ENCODE measurements around the gene SULT1A2. TPM values are rescaled to one million over a fixed set of nuclear protein-coding genes. Genes with fewer than 3 reads are reported as not detected.
"Not testable (repeated sequence)": the region's sequence is repeated elsewhere in the genome, so short reads cannot be mapped to it uniquely, and the experiment has no call there.

SULT1A2 gene
- total RNA-seq, 2 experiments from 2014 or later = 0.29 to 0.40 TPM

- Mint-ChIP-seq H3K9me3 (no peaks in the 10 kb centered on the region), H3K27me3 (ENCODE audit: low read depth) (no peaks in the 10 kb centered on the region), H3K4me1 (ENCODE audit: low read depth) (peaks cover 8% of the 10 kb centered on the region), H3K27ac (no peak overlapping the region), H3K36me3 (ENCODE audit: low read depth) (peaks cover 1% of the 10 kb centered on the region), H3K4me3 (no peak overlapping the region)
- intact Hi-C loops (cut with micrococcal nuclease) = no loop called here
- CTCF ChIA-PET = no interaction called here
- DNase-seq = no peak
These were observed 22.8 kb downstream of the SULT1A2 start for GRCh38 chr16:28573738-28574718.

GRCh38 chr16:28572696-28573510 lies 23.9 kb downstream of the SULT1A2 start:
- Mint-ChIP-seq H3K4me1 (ENCODE audit: low read depth) (peaks cover 8% of the 10 kb centered on the region), H3K9me3 (no peaks in the 10 kb centered on the region), H3K4me3 (no peak overlapping the region), H3K27ac (no peak overlapping the region), H3K27me3 (ENCODE audit: low read depth) (no peaks in the 10 kb centered on the region), H3K36me3 (ENCODE audit: low read depth) (peaks cover 1% of the 10 kb centered on the region)
- CTCF ChIA-PET = no interaction called here
- intact Hi-C loops (cut with micrococcal nuclease) = no loop called here
- no peak for DNase-seq

GRCh38 chr16:28569968-28570752 lies 26.7 kb downstream of the SULT1A2 start:
- no peak overlapping the region for H3K27ac Mint-ChIP-seq
- CTCF ChIA-PET = no interaction called here

GRCh38 chr16:28569021-28569420 lies 27.8 kb downstream of the SULT1A2 start:
- H3K36me3 Mint-ChIP-seq (ENCODE audit: low read depth) = peaks cover 19% of the 10 kb centered on the region
- peaks cover 13% of the 10 kb centered on the region for H3K4me1 Mint-ChIP-seq (ENCODE audit: low read depth)
- H3K9me3 Mint-ChIP-seq = peaks cover 8% of the 10 kb centered on the region
- DNase-seq = no peak
- H3K4me3 Mint-ChIP-seq = no peak overlapping the region
- intact Hi-C loops (cut with micrococcal nuclease) = no loop called here
- H3K27me3 Mint-ChIP-seq (ENCODE audit: low read depth) = no peaks in the 10 kb centered on the region
- H3K27ac Mint-ChIP-seq = no peak overlapping the region
- CTCF ChIA-PET = no interaction called here

More at GRCh38 chr16:28569968-28570752, 26.7 kb downstream of the SULT1A2 start:
- intact Hi-C loops (cut with micrococcal nuclease) = no loop called here
- Mint-ChIP-seq H3K4me1 (ENCODE audit: low read depth) (peaks cover 13% of the 10 kb centered on the region), H3K36me3 (ENCODE audit: low read depth) (peaks cover 17% of the 10 kb centered on the region), H3K27me3 (ENCODE audit: low read depth) (no peaks in the 10 kb centered on the region), H3K9me3 (peaks cover 8% of the 10 kb centered on the region), H3K4me3 (no peak overlapping the region)
- no peak for DNase-seq

- intact Hi-C loops (cut with micrococcal nuclease) = no loop called here
These were observed 29.6 kb downstream of the SULT1A2 start for GRCh38 chr16:28567292-28567691.

GRCh38 chr16:28566233-28566925 lies 30.5 kb downstream of the SULT1A2 start:
- DNase-seq; H3K4me3 Mint-ChIP-seq; H3K27ac Mint-ChIP-seq; intact Hi-C loops (cut with micrococcal nuclease); H3K9me3 Mint-ChIP-seq; CTCF ChIA-PET; H3K27me3 Mint-ChIP-seq (ENCODE audit: low read depth): not testable (repeated sequence)
- Mint-ChIP-seq H3K4me1 (ENCODE audit: low read depth) (peaks cover 13% of the 10 kb centered on the region), H3K36me3 (ENCODE audit: low read depth) (peaks cover 17% of the 10 kb centered on the region)

More at GRCh38 chr16:28567292-28567691, 29.6 kb downstream of the SULT1A2 start:
- CTCF ChIA-PET = no interaction called here
- Mint-ChIP-seq H3K36me3 (ENCODE audit: low read depth) (peaks cover 17% of the 10 kb centered on the region), H3K27ac (no peak overlapping the region), H3K27me3 (ENCODE audit: low read depth) (no peaks in the 10 kb centered on the region), H3K4me3 (no peak overlapping the region), H3K9me3 (peaks cover 8% of the 10 kb centered on the region), H3K4me1 (ENCODE audit: low read depth) (peaks cover 13% of the 10 kb centered on the region)
- no peak for DNase-seq

GRCh38 chr16:28563218-28563617 lies 33.6 kb downstream of the SULT1A2 start:
- Mint-ChIP-seq H3K27me3 (ENCODE audit: low read depth) (no peaks in the 10 kb centered on the region), H3K4me1 (ENCODE audit: low read depth) (peaks cover 18% of the 10 kb centered on the region), H3K9me3 (peaks cover 8% of the 10 kb centered on the region), H3K27ac (no peak overlapping the region), H3K4me3 (no peak overlapping the region), H3K36me3 (ENCODE audit: low read depth) (peaks cover 36% of the 10 kb centered on the region)
- intact Hi-C loops (cut with micrococcal nuclease) = no loop called here
- no peak for DNase-seq
- CTCF ChIA-PET = no interaction called here

- H3K4me1 Mint-ChIP-seq (ENCODE audit: low read depth) = peaks cover 19% of the 10 kb centered on the region
- H3K9me3 Mint-ChIP-seq = peaks cover 5% of the 10 kb centered on the region
These were observed 34.7 kb downstream of the SULT1A2 start for GRCh38 chr16:28562199-28562598.

GRCh38 chr16:28561557-28562187 lies 35.2 kb downstream of the SULT1A2 start:
- no peaks in the 10 kb centered on the region for H3K27me3 Mint-ChIP-seq (ENCODE audit: low read depth)
- CTCF ChIA-PET = no interaction called here
- intact Hi-C loops (cut with micrococcal nuclease) = no loop called here
- peaks cover 35% of the 10 kb centered on the region for H3K36me3 Mint-ChIP-seq (ENCODE audit: low read depth)
- DNase-seq = no peak
- peaks cover 25% of the 10 kb centered on the region for H3K4me1 Mint-ChIP-seq (ENCODE audit: low read depth)
- H3K9me3 Mint-ChIP-seq = peaks cover 4% of the 10 kb centered on the region
- H3K27ac Mint-ChIP-seq = no peak overlapping the region
- H3K4me3 Mint-ChIP-seq = no peak overlapping the region

More at GRCh38 chr16:28562199-28562598, 34.7 kb downstream of the SULT1A2 start:
- intact Hi-C loops (cut with micrococcal nuclease) = no loop called here
- Mint-ChIP-seq H3K4me3 (no peak overlapping the region), H3K27ac (no peak overlapping the region), H3K36me3 (ENCODE audit: low read depth) (peaks cover 35% of the 10 kb centered on the region), H3K27me3 (ENCODE audit: low read depth) (no peaks in the 10 kb centered on the region)
- DNase-seq = no peak
- CTCF ChIA-PET = no interaction called here

- Mint-ChIP-seq H3K4me3 (no peak overlapping the region), H3K27ac (no peak overlapping the region), H3K9me3 (no peaks in the 10 kb centered on the region), H3K4me1 (ENCODE audit: low read depth) (peaks cover 41% of the 10 kb centered on the region), H3K36me3 (ENCODE audit: low read depth) (peaks cover 25% of the 10 kb centered on the region), H3K27me3 (ENCODE audit: low read depth) (no peaks in the 10 kb centered on the region)
- CTCF ChIA-PET = interaction anchor here (0.9 kb wide), 1 partner anchor 52 kb away, joined by 3 read pairs; the partner anchor contains the start of gene SULT1A1
- intact Hi-C loops (cut with micrococcal nuclease) = no loop called here
- DNase-seq = no peak
These were observed 38.4 kb downstream of the SULT1A2 start for GRCh38 chr16:28558456-28558855.

GRCh38 chr16:28556914-28557320 lies 39.9 kb downstream of the SULT1A2 start:
- Mint-ChIP-seq H3K27ac (no peak overlapping the region), H3K36me3 (ENCODE audit: low read depth) (peaks cover 25% of the 10 kb centered on the region), H3K4me3 (no peak overlapping the region), H3K9me3 (no peaks in the 10 kb centered on the region), H3K4me1 (ENCODE audit: low read depth) (peaks cover 42% of the 10 kb centered on the region), H3K27me3 (ENCODE audit: low read depth) (no peaks in the 10 kb centered on the region)
- intact Hi-C loops (cut with micrococcal nuclease) = no loop called here
- no peak for DNase-seq
- CTCF ChIA-PET = no interaction called here
